ENCODE data around the gene RAD51B.
"Not testable (repeated sequence)": the region's sequence is repeated elsewhere in the genome, so short reads cannot be mapped to it uniquely, and the experiment has no call there.

RAD51B gene

DNA sequence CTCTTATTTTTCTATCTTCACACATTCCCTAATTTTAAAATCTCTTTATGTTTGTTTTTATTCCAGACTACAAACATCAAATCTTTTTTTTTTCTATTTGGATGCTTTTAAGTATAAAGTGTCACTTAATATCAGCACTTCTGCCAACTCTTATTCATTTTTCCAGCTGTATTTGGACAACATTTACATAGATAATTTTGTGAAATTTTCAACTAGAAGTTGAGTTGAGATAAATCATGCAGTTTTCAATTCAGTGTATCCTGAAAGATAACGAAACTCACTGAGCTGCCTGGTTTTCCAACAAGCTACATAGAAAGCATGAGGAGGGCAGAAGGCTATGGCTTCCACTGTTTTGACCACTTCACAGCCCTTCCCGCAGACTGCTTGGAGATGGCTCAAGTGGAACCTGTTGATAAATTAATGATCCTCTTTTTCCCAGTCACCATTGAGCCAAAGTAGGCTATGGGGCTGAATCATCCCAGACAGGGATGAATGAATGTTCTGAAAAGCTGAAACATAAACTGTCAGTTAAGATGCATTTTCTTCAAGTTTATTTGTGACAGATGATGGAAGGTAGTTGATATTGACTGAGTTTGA is 213.9 kb downstream of the RAD51B start:
- no peak for DNase-seq

DNA sequence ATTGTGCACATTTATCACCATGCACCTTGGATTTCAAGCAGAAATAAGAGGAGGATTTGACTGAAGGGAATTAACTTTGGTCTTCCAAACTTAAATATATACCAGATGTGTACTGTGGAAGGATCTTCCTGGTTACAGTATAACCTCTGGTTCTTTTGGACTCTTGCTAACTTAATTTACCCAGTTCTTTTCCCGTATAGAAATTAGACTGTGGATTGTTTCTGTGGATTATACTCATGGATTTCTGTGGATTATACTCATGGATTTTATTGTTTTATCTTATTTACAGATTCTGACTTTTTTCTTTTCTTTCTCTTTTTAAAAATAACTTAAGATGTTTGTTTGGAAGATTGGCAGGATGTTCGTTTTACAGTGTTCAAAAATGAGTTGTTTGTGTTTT is 215.3 kb downstream of the RAD51B start:
- DNase-seq, result no peak

DNA sequence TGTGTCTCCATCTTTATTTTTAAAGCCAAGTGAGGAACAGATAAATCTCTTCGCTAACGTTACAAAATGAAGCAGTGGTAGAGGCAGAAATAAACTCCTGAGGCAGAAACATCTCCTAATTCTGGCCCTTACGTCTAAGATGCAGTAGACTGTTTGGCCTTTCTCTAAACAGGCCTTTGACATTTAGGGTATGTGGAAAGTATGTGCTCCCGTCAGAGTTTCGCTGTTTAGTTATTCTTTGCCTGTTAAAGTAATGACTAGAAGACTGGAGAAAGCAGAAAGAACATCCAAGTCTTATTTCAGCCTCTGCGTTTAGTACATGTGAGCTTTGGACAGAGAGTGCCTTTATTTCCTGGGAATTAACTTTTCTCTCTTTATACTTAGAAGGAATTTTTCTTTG is 216.6 kb downstream of the RAD51B start:
- DNase-seq, result no peak

DNA sequence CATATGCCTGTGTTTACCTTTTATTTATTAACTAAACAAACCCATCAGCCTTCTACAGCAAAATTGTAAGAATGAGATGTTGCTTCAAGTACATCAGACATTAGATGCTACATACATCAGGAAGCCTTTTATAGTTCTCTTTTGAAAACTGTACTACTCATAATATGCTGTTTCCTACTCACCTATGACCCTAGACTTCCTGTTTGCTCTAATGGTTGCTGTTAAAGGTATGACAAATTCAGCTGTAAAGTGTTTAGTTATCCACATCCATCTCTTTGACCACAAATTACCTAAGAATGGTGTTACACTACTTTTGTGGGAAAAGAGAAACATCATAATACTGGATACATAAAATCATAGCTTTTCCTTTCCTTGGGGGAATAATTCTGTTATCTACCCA is 220.0 kb downstream of the RAD51B start:
- no peak for DNase-seq

DNA sequence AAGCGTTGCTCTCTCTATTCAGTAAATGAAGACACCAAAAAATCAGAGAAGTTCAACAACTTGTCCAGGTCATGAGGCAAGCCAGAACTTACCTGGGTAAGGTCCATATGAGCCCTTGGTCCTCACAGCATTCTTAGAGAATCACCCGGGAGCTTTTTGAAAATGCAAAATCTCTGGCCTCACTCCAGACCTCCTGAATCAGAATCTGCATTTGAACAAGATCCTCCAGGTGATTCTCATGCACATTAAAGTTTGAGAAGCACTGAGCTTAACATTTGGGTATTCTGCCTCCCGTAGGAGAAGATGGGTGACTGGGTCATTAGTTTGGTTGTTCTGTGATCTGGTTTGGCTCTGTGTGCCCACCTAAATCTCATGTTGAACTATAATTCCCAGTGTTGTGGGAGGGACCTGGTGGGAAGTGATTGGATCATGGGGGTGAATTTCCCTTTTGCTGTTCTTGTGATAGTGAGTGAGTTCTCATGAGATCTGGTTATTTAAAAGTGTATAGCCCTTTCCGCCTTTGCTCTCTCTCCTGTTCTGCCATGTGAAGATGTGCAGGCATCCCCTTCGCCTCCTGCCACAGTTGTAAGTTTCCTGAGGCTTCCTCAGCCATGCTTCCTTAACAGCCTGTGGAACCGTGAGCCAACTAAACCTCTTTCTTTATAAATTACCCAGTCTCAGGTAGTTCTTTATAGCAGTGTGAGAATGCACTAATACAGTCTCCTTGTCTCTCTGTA is 221.2 kb downstream of the RAD51B start:
- DNase-seq, result no peak

DNA sequence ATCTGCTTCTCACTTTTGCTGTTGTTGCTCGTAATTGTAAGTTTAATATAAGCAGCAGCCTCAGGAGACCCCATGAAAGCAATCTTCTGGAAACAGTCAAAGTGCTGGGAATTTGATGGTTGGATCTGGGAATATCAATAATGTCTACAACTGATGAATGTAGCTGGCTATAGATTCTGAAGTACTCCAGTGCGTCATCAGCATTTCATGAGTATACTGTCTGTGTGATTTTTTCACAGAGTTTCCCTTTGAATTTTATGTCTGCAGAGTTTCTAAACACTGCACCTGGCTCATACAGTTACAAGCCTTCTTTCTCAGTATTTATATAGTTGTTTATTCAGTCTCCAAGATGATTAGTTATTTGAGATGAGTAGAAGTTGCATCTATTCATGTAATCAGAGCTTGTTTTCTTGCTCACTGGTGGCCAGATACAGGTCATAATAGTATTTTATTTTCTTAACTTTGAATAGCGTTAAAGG is 222.3 kb downstream of the RAD51B start:
- no peak for DNase-seq

DNA sequence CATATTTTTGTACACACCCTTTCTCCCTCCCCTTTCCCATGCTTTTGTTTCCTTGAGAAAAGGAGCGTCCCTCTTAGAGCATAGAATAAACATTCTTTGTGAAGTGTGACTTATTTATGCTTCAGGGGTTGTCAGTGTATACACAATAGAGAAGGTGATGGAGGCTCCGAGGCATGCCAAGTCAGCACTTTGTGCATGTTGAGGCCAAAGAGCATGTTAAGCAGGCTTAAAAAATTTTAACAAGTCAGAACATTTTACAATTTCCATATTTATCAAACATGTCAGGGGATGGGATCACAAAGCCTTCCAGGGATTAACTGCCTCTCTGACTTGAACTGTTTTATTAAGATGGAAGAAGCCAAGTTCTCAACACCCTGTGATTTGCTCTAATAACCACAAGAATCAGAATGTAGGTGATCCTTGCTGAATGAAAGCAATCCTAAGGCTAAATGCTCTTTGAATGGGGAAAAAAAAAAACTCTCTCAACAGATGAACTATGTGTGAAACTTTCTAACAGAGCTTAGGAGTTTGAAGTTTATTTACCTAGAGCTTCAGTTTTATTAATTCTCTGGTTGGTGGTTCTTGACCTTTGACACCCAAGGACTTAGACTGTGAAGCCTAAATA is 223.1 kb downstream of the RAD51B start:
- no peak for DNase-seq

DNA sequence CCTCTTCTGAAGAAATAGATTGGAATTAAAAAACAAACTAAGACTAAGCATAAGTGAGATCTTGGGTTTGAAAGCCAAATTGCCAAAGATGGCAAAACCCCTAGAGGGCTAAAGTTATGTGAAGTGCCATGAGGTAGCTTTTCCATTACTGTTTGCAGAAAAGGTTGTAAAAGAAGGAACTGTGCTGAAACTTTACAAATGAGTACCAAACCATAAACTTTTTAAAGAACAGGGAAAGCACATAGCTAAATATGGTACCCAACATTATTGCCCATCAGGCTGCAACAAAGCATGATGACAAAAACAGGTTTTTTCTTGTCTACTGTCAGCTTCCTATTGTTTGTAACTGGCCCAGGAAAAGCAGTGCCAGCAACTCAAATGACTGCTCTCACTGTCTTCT is 224.2 kb downstream of the RAD51B start:
- no peak for DNase-seq

DNA sequence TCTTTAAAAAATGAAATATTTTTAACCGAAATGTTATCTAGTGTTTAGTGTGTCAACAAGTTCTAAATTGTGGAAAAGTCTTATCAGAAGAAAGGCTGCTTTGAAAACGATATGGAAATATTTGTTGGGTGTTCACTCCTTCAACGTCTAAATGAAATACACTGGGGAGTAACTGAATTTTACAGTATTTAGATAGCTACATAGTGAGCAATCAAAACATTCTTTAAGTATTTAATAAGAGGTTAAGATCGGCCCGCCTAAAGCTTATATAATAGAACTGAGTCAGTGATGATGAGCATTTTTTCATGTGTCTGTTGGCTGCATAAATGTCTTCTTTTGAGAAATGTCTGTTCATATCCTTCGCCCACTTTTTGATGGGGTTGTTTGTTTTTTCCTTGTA is 228.3 kb downstream of the RAD51B start:
- DNase-seq, result no peak

DNA sequence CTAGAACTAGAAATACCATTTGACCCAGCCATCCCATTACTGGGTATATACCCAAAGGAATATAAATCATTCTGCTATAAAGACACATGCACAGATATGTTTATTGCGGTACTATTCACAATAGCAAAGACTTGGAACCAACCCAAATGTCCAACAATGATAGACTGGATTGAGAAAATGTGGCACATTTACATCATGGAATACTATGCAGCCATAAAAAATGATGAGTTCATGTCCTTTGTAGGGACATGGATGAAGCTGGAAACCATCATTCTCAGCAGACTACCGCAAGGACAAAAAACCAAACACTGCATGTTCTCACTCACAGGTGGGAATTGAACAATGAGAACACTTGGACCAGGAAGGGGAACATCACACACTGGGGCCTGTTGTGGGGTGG is 229.2 kb downstream of the RAD51B start:
- DNase-seq, result not testable (repeated sequence)

DNA sequence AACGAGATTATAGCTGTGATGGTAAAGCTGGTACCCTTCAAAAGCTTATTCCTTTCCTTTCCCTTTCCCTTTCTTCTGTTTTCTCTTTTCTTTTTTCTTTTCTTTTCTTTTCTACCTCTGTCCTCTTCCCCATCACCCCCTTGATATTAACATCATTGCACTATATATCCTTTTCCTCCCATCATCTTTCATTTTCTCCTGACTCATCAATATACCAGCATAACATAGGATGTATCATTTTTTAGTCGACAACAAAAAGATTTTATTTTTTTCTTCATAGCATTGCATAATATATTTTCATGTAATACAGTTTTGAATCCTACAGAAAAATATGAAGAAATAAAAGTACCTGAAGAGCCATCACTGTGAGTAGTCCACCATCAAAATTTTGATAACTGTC is 230.6 kb downstream of the RAD51B start:
- no peak for DNase-seq

DNA sequence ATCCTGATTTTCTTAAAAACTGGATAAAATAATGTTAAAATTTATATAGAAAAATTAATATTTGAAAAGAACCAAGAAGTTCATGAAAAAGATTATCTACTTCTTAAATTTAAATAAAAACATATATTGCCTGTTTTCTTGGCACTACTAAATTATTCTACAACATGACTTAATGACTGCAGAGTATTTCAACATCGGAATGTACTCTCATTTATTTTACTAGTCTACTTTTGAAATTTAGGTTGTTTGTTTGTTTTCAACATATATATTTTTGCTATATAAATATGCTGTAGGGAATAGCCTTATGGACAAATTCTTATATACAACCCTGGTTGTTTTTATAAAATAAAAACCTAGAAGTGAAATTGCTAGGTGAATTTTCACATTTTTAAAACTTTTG is 231.6 kb downstream of the RAD51B start:
- no peak for DNase-seq

DNA sequence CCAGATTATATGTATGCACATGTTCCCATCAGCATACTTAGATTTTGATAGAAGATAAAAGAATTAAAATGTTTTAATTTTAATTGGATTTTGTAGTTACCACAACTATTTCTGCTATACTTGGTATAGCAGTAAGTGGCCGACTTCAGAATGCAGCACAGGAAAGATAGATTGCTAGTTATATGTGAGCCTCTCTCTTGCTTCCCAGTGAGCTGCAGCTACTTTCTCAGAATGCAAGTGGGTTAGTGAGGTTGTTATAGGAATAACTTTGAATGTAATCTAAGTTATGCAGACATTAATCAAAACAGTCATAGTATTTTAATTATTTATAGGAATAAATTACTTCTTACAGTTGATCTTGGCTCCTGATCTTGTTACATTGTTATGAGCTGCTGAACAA is 240.6 kb downstream of the RAD51B start:
- no peak for DNase-seq

DNA sequence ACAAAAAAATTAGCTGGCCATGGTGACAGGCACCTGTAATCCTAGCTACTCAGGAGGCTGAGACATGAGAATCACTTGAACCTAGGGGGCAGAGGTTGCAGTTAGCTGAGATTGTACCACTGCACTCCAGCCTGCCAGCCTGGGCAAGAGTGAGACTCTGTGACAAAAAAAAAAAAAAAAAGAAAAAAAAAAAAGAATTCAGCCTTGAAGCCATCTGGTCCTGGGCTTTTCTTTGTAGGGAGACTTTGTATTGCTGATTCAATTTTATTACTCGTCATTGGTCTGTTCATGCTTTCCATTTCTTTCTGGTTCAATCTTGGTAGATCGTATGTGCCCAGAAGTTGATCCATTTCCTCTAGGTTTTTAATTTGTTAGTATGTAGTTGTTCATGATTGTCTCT is 243.1 kb downstream of the RAD51B start:
- no peak for DNase-seq

DNA sequence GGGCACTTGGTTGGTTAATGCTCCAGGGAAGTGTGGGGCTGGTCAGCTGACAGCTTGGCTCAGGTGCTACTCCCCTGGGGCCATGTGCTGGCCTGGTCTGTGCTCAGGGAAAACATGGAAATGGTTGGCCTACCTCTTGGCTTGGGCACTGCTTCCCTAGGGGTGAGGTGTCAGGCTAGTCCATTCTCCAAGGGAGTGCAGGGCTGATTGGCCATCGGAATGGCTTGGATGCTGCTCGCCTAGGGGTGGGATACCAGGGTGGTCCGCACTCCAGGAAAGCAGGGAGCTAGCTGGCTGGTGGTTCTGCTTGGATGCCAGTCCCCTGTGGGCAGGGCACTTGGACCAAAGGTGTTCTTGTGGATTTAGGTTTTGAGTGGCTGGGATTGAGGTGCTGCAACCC is 245.7 kb downstream of the RAD51B start:
- DNase-seq, result no peak

DNA sequence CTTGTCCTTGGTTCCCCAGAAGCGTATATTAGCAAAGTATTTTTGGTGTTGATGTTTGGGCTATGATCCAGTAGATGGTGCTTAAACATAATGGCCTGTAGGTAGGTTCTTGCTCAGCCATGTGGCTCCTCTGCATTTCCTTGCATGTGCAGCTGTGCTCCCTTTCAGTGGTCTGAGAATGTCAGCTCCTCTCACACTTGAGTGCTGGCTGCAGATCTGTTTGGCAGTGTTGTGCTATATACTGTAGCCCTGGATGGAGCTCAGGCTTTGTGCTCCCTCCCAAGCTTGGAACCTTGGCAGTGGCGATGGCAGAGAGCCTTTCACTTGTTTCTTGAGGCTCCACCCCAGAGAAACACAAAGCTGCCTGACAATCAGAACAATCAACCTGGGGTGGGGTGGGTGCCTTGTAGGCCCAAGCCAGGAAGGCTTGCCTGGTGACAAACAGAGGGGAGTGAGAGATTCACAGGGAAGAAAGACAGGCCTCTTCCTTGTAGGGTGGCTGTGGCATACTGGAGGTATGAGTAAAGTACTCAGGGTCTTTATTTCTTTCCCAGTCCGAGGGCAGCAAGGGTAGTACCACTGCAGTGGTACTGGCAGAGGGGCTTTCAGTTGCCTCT is 255.3 kb downstream of the RAD51B start:
- no peak for DNase-seq

DNA sequence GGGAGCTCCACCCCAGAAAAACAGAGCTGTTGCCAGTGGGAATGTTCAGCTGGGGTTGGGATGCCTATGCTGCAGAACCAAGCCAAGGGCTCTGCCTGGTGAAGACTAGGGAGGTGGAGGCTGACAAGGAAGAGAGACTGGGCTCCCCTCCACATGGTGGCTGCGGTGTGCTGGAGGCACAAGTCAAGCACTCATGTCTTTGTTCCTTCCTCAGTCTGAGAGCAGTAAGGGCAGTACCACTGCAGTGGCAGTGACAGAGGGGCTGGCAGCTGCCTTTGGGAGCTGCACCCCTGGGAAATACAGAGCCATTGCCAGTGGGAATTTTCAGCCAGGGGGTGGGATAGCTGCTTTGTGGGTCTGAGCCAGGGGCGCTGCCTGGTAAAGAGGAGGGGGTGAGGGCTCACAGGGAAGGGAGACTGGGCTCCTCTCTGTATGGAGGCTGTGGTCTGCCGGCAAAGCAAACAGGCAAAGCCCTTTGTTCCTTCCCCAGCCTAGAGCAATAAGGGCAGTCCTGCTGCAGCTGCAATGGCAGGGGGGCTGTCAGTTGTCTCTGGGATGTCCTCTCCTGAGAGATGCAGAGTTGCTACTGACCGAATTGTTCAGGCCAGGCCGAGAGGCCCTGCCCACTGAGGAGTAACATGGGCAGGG is 255.9 kb downstream of the RAD51B start:
- DNase-seq, result no peak

DNA sequence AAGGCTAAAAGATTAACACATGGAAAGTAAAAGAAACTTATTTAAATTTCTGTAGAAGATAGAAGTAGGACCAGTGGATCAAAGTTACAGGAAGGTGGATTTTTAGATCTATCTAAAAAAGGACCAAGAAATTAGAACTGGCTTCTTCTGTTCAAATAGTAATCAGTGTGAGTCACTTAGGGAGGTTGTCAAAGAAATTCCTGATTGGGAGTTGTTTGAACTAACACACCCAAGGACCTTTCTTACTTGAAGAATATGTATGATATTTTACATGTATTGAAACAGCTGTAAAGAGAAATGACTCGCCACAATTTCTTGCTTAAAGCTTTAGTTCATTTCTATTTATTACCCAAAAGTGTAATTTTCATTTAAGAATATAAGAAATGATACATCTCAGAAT is 256.9 kb downstream of the RAD51B start:
- no peak for DNase-seq

DNA sequence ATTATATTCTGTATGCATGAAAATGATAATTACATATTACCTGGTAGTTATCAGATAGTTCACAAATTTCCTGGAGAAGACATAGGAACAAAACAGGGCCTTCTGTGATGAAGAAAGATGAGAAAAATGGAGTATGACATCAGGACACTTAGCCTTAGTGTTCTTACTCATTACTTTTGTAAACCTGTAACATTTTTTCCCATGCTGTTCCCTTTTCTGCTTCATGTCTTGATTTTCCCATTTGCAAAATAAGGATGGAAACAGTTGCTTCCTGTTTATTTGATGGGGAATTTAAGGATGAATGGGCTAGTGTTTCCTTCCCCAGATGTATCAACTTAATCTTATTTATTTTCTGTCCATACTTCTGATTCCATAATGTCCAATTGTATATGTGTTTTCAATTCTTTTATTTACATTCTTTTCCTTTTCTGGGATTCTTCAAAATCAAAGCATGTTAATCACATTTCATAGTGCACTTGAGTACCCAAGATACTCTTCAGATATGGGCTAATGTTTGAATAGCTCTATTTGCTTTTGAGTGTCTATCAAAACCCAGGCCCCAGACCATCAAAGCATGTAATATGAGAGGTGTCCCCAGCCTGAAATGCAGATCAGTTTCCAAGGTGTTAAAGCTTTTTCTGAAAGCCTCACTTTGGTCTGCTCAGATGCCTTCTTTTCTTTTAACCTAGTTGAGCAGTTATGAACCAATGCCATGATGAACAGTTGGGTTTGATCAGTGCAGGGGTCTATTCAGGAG is 260.5 kb downstream of the RAD51B start:
- no peak for DNase-seq

DNA sequence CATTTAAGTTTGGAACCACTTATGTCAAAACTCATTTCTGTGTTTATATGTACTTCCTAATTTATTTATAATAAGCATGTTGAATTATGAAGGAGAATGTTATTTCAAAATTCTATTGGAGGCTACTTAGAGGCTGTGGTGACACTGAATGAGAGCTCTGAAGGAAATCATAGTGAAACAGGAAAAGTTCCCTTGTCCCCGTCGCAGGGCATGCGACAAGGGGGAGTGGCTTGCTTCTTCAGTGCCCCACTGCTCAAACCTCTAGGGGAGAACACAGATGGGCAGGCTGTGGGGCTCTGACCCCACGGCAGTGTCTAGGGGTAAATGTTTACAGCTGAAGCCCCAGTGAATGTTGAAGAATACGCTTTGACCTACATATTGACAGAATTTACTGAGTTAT is 261.9 kb downstream of the RAD51B start:
- DNase-seq, result no peak

DNA sequence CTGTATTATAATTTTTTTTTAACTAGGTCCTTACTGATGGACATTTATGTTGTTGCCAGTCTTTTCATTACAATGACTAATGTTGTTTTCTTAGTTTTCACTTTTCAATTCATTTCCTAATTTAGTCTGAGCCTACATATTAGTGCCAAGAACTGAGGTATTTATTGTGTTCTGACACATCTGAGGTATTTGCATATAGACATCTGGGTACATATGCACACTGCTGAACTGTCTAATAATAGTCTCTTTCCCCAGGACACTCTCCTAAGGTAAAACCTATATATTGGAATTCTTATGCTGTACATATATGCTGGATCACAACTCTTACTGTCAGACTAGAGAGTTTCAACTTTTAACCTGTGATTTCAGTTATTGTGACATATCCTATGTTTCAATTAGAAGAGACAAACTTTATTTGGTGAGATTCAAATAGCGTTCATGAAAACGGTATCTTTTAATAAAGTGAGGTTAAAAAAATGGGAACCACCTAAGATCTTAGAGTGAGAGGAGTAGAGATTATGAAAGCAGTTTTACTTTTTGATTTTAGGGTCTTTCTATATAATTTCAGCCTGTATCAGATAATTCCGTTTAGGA is 263.2 kb downstream of the RAD51B start:
- no peak for DNase-seq

DNA sequence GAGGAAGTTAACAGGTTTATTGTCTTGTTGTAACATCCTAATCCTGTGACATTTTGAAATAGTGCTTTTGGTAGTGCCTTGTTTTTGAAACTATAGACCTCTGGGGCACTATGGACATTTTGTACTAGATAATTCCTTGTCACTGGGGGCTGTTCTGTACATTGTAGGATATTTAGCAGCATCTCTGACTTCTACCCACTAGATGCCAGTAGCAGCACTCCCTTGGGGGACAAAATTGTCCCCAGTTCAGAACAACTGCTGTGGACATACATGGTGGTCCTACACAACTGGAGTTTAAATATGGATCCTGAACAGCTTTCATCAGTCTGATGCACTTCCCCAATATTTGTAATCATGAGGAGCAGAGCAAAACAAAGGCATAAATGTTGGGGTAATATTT is 264.7 kb downstream of the RAD51B start:
- no peak for DNase-seq
